Cardiac septum (tissue), 1 donor: ENCODE data around the gene AGGF1. TPM values are rescaled to one million over a fixed set of nuclear protein-coding genes. Genes with fewer than 3 reads are reported as not detected.

Experiments
- DNase-seq: peaks from one replicate; pipeline ENCODE4 v3.0.0-alpha.2; 2020; ENCODE audit warnings: low spot score
- intact Hi-C: fragments of 100-400 bp; cut with DNase I; formaldehyde crosslinking; loops from one replicate; pipeline ENCODE4 v1.14.0; 2022
- total RNA-seq: library from RNA; stranded (reverse); fragmentation: NEBNext Ultra II Directional; extraction: Animal tissue kit (Norgen Biotek cat#: 25700); gene quantifications from one replicate; pipeline ENCODE4 v1.2.1, GENCODE V29; 2021
- donor health status: DM: no; HTN: no; CAD: no.

Gene AGGF1
- total RNA-seq, 1 donor from 2014 or later: 16.9 TPM

DNA sequence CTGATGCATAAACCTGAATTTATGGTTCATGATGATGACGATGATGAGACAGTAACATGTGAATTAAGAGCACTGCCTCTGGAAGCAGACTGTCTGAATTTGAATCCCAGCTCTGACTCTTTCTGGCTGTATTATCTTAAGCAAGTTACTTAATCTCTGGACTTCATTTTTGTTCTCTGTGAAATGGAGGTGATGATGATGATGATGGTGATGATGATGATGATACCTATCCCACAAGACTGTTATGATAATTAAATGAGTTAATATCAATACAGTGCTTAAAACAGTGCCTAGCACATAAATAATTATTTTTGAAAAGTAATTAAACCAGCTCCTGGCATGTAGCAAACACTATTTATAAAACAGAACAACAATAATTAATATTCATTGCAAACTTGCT lies 13.2 kb upstream of the AGGF1 start:
- DNase-seq: no peak
- intact Hi-C loops: no loop called here

DNA sequence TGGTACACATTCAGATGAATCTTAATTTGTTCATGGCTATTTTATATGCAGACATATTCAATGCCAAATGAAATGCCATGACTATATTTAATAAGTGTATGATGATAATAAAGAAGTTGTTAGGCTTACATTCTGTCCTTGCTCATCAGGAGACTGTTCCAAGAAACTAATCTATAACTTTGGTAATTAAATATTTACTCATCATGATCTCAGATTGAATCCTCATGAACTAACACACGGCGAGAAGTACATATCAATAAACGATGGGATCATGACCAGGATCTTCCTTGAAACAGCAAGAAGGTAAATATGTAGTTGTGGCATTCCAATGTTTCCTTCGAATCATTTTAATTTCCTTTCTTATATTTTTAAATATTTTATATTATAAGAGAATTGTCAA lies 12.5 kb upstream of the AGGF1 start:
- intact Hi-C loops: no loop called here

DNA sequence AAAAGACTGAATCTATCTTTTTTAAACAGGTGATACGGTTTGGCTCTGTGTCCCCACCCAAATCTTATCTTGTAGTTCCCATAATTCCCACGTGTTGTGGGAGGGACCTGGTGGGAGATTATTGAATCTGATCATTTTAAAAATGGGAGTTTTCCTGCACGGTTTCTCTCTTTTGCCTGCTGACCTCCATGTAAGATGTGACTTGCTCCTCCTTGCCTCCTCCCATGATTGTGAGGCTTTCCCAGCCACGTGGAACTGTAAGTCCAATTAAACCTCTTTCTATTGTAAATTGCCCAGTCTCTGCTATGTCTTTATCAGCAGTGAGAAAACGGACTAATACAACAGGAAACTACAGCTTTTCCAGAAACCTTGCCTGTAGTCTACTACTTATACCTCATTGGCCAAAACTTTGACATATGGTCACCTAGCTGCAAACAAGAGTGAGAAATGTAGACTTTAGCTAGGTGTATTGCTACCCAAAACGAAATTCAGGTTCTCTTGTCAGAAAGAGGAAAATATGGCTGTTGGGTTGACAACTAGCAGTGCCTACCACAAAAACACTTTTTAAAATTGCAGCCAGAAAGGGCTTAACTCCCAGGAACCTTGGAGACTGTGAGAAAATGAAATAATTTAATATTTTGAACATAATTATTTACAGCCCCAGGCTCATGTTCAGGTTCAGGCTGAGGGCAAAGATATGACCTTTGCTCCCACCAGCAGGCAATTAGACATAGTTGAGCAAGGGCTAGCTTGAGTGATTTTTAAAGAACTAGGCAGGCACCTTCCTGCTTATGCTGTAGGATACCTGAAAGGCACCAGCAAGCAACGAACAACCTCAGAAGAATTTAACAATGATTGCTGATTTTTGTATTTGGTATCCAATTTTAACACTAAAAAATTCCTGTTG lies 7.4 kb upstream of the AGGF1 start:
- no peak for DNase-seq
- intact Hi-C loops: no loop called here

More for the DNA sequence above, 12.5 kb upstream of the AGGF1 start:
- DNase-seq: no peak

DNA sequence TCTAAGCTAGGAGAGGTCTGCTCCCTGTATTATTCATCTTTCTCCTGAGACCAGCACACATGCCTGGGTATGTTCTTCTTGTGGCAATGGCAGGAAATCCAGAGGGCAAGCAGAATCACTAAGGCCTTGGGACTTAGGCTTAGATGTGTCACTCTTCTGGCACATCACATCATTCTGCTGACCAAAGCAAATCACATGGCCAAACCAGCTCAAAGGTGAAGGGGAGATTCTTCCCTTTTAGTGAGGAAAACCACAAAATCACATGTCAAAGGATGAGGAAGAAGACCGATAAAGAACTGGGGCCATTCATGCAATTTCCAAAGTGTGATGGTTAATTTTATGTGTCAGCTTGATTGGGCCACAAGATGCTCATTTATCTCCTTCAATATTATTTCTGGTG lies 5.7 kb upstream of the AGGF1 start:
- intact Hi-C loops: no loop called here
- no peak for DNase-seq

DNA sequence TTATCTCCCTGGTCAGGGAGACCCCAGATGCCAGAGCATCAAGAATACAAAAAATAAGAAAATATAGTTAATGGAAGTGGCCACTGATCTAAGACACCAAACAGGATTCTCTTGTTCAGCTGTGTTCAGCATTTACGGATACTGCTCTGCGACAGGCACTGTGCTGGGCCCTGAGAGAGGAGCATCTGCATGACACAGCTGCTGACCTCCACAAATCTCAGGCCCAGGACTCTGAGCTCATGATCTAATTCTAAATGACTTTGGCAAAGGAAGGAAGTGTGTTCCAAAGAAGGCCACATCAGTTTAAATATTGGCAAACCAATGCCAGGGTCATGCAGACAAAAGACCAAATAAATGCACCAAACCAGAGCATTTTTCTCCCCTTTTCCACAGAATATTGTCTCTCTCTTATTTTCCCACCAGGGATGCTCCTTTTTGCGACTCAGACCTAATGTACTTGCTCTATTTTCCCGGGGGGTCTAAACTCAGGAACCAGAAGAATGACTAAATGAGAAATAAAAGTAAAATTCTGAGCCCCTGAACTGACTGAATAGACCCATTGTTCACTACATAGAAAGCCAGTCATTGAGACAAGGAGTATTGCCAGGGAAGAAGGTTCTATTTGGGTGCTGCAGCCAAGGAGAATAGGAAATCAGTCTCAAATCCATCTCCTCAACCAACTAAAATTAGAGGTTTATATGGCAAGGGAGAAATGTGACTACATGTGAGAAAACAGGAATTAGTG lies 1.4 kb upstream of the AGGF1 start:
- DNase-seq: no peak
- intact Hi-C loops: no loop called here

DNA sequence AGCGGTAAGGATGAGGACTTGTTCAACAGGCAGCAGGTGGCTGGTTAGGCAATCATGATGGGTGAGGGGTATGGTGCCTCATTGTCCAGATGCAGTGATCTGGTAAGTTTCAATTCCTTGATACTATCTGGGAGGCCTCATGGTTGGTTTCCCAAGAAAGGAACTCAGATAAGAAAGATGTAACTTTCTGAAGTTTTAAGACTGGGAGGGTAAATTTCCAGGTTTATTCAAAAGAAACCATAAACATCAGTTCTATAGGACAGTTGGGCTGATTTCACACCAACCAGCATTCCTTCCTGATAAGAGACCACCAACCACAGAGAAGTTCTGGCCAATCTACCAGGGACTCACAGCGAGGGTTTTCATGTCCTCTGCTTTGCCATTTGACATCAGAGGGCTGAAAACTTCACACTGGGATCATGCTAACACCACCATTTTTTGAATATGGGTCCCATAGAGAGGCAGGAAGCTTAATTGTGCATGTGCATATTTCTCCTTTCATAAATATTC lies 773 bp upstream of the AGGF1 start:
- intact Hi-C loops: no loop called here
- DNase-seq: no peak

DNA sequence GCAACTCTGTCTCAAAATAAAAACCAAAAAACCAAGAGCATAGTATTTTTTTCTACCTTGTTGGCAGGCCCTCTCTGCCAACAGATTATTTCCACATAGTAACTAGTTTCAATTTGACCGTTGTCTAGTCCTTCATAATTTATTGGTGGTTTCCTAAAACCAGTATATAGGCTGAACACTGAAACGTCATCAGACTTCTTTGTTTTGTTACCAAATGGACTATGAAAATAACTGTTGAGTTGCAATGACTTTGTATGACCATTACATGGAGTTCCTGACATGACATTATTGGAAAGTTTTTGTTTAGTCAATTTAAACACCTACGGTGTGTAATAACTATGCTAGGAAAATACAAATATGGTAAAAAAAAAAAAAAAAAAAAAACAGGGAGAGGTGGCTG lies 1.7 kb downstream of the AGGF1 start:
- no peak for DNase-seq
- intact Hi-C loops: loop anchor here (2.0 kb wide), 1 partner anchor 45 kb away; no protein-coding TSS in a partner anchor

DNA sequence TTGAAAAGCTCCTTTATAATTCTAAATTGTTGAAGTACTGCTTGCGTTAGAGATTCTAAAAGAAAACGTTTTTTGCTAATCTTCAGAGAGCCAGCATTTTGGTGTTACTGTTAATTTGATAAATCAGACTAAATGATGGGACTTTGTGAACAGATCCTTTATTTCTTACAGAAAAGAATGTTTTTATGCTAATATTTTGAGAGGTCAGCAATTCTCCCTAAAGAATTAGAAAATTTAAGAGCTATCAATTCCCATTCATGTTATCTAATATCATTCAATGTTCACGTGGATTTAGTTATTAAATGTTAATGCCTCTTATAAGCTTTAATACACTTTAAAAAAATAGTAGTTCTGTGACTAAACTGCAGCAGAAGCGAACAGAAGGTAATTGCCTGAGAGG lies 2.4 kb downstream of the AGGF1 start:
- DNase-seq: no peak
- intact Hi-C loops: no loop called here

DNA sequence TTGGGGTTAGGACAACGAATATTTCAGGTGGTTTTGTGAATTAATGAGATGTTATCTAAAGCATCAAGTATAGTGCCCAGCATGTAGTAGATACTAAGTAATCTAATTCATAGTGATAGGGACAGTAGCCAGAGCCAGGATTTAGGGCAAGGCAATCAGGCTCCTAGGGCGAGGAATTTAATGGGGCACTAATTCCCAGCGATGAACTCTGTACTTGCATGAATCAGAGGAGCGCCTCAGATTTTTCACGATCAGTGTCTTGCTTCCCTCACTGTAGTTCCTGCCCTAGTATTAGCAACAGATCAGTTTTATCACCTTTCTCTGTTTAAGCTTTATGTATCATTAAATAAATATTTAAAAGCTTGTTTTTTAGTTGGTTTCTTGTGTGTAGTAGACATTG lies 3.1 kb downstream of the AGGF1 start:
- intact Hi-C loops: no loop called here
- DNase-seq: no peak

DNA sequence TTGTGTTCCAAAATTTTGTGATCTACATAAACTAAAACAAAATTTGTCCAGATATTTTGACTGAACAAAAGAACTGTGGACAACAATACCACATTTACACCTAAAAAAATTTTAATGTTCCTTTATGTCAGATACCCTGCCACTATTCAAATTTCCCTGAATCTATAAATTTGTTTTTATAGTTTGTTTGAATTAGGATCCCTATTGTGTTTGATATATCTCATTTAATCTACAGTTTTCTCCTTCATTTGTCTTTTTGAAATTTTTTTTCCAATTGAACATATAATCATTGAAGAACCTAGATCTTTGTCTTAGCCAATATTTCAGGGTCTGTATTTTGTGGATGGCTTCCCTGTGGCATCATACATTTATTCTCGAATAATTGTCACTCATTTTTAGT lies 5.7 kb downstream of the AGGF1 start:
- DNase-seq: no peak
- intact Hi-C loops: no loop called here

DNA sequence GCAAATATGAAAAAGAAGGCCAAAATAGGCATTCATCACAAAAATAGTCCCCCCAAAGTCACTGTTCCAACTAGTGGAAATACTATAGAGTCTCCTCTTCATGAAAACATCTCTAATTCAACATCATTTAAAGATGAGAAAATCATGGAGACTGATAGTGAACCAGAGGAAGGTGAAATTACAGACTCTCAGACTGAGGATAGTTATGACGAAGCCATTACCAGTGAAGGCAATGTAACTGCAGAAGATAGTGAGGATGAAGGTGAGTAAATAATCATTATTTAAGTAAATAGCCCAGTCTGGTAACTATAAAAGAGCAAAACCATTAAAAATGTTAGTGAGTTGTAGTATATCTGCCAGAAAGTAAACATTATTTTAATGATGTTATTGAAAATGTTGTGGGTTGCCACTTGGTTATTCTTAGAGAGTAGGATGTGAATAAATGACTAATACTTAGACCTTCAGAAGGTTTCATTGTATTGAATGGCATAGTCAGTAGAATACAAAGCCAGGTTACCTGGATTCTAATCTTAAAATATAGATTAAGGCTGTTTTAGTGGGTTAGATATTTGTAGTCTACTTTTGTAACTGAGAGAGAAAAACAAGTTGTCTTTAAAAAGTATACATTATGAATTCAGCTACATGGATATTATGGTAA lies 16.3 kb downstream of the AGGF1 start:
- intact Hi-C loops: no loop called here
- DNase-seq: no peak

DNA sequence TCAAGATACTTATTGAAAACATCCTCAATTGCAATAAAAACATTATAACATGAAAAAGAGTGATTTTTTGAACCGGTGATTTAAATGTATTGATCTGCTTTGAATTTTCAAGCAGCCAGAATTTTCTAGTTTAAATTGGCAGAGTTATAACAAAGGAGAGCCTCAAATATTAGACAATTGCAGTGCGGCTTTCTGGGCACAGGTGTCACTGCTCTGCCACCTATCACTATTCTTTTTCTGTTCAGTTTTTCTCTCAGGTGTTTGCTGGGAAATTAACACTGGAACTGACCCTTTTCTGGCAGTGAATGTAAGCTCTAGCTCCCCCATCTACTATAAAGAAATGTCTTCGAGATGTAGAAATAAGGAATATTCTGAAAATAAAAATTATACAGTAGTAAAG lies 33.8 kb downstream of the AGGF1 start:
- DNase-seq: no peak
- intact Hi-C loops: no loop called here

DNA sequence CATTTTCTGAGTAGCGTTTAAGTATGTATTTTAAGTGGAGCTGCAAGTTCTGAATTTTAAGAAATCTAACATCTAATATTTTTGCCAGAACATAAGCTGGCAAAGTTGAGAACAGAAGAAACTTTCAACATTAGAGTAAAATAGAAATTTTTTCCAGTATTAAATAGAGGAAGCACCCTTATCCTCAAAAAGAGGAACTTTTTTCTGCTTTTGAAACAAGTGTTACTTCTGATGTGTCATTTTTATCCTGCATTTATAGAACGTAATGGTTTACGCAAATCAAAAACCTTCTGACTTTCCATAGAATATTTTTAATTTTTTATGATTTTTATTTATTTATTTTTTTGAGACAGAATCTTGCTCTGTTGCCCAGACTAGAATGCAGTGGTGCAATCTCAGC lies 35.1 kb downstream of the AGGF1 start:
- DNase-seq: no peak
- intact Hi-C loops: no loop called here

DNA sequence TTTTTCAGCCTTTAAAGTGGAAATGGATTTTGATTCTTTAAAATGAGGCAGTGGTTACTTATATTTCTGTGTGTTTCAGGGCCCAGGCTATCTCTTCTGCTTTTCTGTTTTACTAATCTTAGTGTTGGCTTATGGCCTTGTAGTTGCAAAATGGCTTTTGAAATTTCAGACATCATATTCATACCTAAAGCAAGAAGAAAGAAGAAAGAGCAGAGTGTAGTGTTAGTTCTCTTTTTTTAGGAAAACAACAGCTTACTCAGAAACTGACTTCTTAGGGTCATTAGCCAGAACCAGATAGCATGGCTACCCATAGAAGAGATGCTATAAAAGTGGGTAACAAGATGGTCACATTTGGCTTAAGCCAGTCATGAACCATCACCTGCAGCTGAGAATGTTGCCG lies 36.0 kb downstream of the AGGF1 start:
- no peak for DNase-seq
- intact Hi-C loops: no loop called here

DNA sequence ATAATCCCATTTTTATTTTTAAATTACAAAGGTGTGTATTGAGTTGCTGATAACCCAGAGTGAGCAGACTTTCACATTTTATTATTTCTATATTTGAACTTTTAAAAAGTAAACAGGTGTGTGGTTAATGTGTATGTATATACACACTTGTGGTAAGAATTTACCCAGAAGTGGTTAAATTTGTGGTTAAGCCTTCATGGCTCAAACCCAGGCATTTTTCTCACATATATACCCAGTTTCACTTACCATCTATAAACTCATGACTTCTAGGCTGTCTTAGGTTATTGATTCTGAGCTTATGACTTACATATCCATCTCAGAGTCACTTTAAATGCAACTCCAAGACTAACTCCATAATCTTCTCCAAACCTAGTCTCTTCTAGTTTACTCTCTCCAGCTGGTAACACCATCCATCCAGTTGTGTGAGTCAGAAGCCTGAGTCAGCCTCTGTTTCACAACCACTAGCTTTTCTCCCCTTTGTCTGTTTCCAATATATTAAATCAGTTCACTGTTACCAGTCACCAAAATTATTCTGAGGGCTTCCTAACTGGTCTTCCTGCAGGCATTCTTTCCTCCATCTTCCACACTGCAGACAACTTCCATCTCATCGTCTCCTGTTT lies 36.7 kb downstream of the AGGF1 start:
- intact Hi-C loops: no loop called here
- DNase-seq: no peak

DNA sequence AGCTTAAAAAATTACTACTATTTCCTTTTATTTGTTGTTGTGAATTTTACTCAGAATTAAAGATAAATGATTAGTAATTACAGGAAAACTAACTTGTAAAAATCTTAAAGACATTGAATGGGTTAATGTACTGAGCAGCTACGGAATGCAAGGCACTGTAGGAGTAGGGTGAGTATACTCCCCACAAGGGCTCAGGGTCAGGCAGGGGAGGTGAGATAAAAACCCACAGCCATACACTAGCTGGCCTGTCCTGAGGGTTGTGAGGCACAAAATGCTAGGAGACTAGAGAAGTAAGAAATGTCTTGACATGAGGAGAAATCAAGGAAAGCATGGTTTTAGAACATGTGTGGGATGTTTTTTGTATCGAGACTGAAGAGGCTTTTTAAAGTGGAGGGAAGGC lies 43.5 kb downstream of the AGGF1 start:
- intact Hi-C loops: no loop called here
- no peak for DNase-seq

DNA sequence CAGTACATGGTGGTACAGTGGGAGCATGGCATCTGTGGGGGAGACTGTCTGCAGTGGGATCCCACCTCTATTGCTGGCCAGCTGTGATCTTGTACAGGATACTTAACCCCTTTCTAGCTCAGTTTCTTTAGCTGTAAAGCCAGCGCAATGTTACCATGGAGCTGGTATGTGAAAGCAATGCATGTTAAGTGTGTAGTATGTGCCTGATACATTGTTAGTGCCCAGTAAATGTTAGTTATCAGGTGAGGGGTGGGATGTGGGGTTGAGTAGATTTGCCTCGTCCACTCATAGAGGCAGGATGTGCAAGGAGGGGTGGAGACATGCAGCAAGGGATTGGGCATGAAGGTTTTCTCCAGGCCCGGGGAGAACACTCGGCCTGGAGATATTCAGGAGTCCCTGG lies 44.5 kb downstream of the AGGF1 start:
- intact Hi-C loops: loop anchor here (5.0 kb wide), 1 partner anchor 207 kb away; no protein-coding TSS in a partner anchor
- DNase-seq: no peak

DNA sequence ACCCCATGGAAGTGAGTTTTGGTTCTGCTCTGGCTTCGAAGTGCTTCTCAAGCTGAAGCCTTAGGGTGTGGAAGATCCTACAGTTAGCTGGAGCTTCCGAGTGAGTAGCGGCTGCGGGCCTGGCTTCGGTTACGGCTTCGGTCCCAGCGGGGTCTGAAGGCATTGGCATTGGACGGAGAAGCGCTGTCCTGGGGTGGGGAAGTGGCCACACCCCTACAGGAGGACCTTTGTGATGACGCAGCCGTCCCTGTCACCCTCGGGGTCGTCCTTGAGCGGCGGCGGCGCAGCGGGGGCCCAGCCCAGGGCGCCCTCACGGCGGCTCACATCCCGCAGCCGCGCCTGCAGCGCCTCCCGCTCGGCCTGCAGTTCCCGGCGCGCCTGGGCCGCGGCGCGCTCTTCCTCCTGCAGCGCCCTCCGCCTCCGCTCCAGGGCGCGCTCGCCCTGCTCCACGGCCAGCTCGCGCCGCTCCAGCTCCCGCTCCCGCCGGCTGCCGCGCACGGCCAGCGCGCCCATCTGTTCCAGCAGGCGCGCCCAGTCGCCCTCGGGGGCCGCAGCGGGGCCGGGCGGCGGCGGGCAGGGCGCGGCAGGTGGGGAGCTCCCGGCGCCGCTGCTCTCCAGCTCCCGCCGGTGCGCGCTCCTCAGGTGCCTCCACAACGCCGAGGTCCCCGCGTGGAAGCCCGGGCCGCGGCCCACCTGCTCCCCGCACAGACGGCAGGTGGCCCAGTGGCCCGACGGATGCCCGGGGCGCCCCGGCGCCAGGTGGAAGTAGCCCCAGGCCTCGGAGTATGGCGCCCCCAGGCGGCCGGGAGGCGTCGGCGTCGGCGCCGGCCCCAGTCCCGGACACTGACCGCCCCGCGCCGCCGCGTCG lies 47.0 kb downstream of the AGGF1 start:
- DNase-seq: peak; percentile 92
- intact Hi-C loops: loop anchor here (2.0 to 5.0 kb wide), 2 partner anchors 46 to 210 kb away; partner anchors contain the start of gene AGGF1

DNA sequence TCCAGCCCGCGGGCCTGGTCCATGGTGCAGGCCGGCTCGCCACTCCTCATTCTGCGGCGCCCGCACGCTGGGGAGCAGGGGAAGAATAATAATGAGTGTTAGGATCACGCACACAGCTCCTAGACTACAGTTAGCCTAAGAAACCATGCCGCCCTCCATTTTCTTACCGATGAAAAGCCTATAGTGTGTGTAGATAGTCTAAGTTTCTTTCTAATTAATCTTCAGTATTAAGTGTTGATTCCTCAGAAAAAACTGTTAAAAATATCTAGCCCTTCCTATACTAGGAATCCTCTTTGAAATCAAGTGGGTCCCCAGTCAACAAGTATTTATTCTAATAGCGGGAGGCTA lies 47.6 kb downstream of the AGGF1 start:
- DNase-seq: no peak
- intact Hi-C loops: loop anchor here (2.0 to 5.0 kb wide), 2 partner anchors 47 to 211 kb away; partner anchors contain the start of gene AGGF1
